Measurements from ENCODE around the gene B3GNT3. TPM values are rescaled to one million over a fixed set of nuclear protein-coding genes. Genes with fewer than 3 reads are reported as not detected.

The B3GNT3 gene
- total RNA-seq, 1 donor from 2014 or later = 0.36 TPM

- Histone ChIP-seq H2AFZ (ENCODE audit: low read depth, low read length) (no peak overlapping the region), H3K4me1 (ENCODE audit: insufficient read depth, low read length) (no peaks in the 10 kb centered on the region), H3K4me3 (ENCODE audit: insufficient read depth, low read depth, low read length) (no peak overlapping the region), H3K36me3 (ENCODE audit: insufficient read depth, low read length) (no peaks in the 10 kb centered on the region), H3K27me3 (ENCODE audit: insufficient read depth, low read length) (peaks cover 21% of the 10 kb centered on the region), H3K27ac (ENCODE audit: low read depth, low read length) (no peak overlapping the region), H4K20me1 (ENCODE audit: insufficient read depth, low read length) (no peaks in the 10 kb centered on the region), H3K9ac (ENCODE audit: low read length) (no peak overlapping the region), H3K4me2 (ENCODE audit: low read length) (no peak overlapping the region), H3K79me2 (ENCODE audit: insufficient read depth, low read length) (no peaks in the 10 kb centered on the region), H3K9me3 (ENCODE audit: insufficient read depth, low read depth, low read length) (no peaks in the 10 kb centered on the region)
- H3K9me3 Mint-ChIP-seq (ENCODE audit: unreplicated experiment) = peaks cover 2% of the 10 kb centered on the region
- no peak for FAIRE-seq
- no peak overlapping the region for H3K27ac Mint-ChIP-seq (ENCODE audit: unreplicated experiment)
- TF ChIP-seq EZH2 (IDR thresholded peaks at IDR 0.05; ENCODE audit: insufficient read depth, low read length) = no peak
- TF ChIP-seq, protein P1, sequence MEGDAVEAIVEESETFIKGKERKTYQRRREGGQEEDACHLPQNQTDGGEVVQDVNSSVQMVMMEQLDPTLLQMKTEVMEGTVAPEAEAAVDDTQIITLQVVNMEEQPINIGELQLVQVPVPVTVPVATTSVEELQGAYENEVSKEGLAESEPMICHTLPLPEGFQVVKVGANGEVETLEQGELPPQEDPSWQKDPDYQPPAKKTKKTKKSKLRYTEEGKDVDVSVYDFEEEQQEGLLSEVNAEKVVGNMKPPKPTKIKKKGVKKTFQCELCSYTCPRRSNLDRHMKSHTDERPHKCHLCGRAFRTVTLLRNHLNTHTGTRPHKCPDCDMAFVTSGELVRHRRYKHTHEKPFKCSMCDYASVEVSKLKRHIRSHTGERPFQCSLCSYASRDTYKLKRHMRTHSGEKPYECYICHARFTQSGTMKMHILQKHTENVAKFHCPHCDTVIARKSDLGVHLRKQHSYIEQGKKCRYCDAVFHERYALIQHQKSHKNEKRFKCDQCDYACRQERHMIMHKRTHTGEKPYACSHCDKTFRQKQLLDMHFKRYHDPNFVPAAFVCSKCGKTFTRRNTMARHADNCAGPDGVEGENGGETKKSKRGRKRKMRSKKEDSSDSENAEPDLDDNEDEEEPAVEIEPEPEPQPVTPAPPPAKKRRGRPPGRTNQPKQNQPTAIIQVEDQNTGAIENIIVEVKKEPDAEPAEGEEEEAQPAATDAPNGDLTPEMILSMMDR (IDR thresholded peaks at IDR 0.05; ENCODE audit: insufficient read depth, low read depth, low read length) = no peak
- H3K4me3 Mint-ChIP-seq (ENCODE audit: unreplicated experiment) = no peak overlapping the region
- H3K4me1 Mint-ChIP-seq (ENCODE audit: low read depth, unreplicated experiment) = no peaks in the 10 kb centered on the region
- H3K36me3 Mint-ChIP-seq (ENCODE audit: low read depth, unreplicated experiment) = no peaks in the 10 kb centered on the region
- H3K27me3 Mint-ChIP-seq (ENCODE audit: low read depth, unreplicated experiment) = peaks cover 23% of the 10 kb centered on the region
- DNase-seq (ENCODE audit: low read depth) = no peak
These were observed 4.7 kb upstream of the B3GNT3 start for GRCh38 chr19:17790059-17790780.

DNA sequence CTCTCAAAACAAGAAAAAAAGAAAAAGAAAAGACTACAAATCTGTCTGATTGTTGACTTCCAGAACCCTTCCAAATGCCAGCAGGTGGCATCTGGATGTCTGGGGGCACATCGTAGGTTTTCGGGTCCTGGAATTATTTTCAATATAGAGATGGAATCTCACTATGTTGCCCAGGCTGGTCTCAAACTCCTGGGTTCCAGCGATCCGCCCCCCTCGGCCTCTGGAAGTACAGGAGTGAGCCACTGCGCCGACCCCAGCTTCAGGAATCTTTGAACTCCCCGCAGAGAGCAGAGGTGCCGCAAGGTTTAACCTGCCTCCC lies 567 bp upstream of the B3GNT3 start:
- no peaks in the 10 kb centered on the region for H3K36me3 Mint-ChIP-seq (ENCODE audit: low read depth, unreplicated experiment)
- DNase-seq (ENCODE audit: low read depth) = no peak
- H3K9me3 Mint-ChIP-seq (ENCODE audit: unreplicated experiment) = no peaks in the 10 kb centered on the region
- Histone ChIP-seq H3K79me2 (ENCODE audit: insufficient read depth, low read length) (no peaks in the 10 kb centered on the region), H3K4me2 (ENCODE audit: low read length) (no peak overlapping the region), H3K36me3 (ENCODE audit: insufficient read depth, low read length) (no peaks in the 10 kb centered on the region), H3K9ac (ENCODE audit: low read length) (no peak overlapping the region), H3K4me1 (ENCODE audit: insufficient read depth, low read length) (no peaks in the 10 kb centered on the region), H3K27ac (ENCODE audit: low read depth, low read length) (no peak overlapping the region), H4K20me1 (ENCODE audit: insufficient read depth, low read length) (no peaks in the 10 kb centered on the region), H3K9me3 (ENCODE audit: insufficient read depth, low read depth, low read length) (no peaks in the 10 kb centered on the region), H3K4me3 (ENCODE audit: insufficient read depth, low read depth, low read length) (no peak overlapping the region), H2AFZ (ENCODE audit: low read depth, low read length) (no peak overlapping the region), H3K27me3 (ENCODE audit: insufficient read depth, low read length) (peaks cover 32% of the 10 kb centered on the region)
- no peak for FAIRE-seq
- TF ChIP-seq EZH2 (IDR thresholded peaks at IDR 0.05; ENCODE audit: insufficient read depth, low read length) = no peak
- TF ChIP-seq, protein P1 (IDR thresholded peaks at IDR 0.05; ENCODE audit: insufficient read depth, low read depth, low read length) = no peak
- H3K27me3 Mint-ChIP-seq (ENCODE audit: low read depth, unreplicated experiment) = peaks cover 39% of the 10 kb centered on the region
- no peak overlapping the region for H3K4me3 Mint-ChIP-seq (ENCODE audit: unreplicated experiment)
- peaks cover 2% of the 10 kb centered on the region for H3K4me1 Mint-ChIP-seq (ENCODE audit: low read depth, unreplicated experiment)
- H3K27ac Mint-ChIP-seq (ENCODE audit: unreplicated experiment) = no peak overlapping the region

DNA sequence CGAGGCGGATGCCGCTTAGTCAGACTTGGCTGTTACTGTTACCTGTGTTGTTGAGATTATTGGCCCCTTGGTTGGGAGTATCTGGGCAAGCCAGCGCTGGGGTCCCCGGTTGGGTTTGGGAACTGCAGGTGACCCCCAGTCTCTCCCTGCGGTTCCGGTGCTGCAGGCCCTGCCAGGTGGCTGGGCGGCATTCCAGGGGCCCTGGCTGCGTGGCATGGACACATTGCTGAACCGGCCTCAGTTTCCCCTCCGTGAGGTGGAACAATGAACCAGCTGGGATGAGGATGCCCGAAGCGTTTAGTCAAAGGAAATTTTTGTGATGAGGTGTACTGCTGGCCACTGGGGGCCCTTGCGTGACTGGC lies 538 bp downstream of the B3GNT3 start:
- Histone ChIP-seq H3K9me3 (ENCODE audit: insufficient read depth, low read depth, low read length) (no peaks in the 10 kb centered on the region), H3K4me3 (ENCODE audit: insufficient read depth, low read depth, low read length) (no peak overlapping the region), H3K9ac (ENCODE audit: low read length) (no peak overlapping the region), H3K27ac (ENCODE audit: low read depth, low read length) (no peak overlapping the region), H3K36me3 (ENCODE audit: insufficient read depth, low read length) (no peaks in the 10 kb centered on the region), H3K79me2 (ENCODE audit: insufficient read depth, low read length) (no peaks in the 10 kb centered on the region), H2AFZ (ENCODE audit: low read depth, low read length) (no peak overlapping the region), H3K4me2 (ENCODE audit: low read length) (no peak overlapping the region), H3K27me3 (ENCODE audit: insufficient read depth, low read length) (peaks cover 32% of the 10 kb centered on the region), H4K20me1 (ENCODE audit: insufficient read depth, low read length) (no peaks in the 10 kb centered on the region), H3K4me1 (ENCODE audit: insufficient read depth, low read length) (no peaks in the 10 kb centered on the region)
- no peak overlapping the region for H3K4me3 Mint-ChIP-seq (ENCODE audit: unreplicated experiment)
- no peaks in the 10 kb centered on the region for H3K36me3 Mint-ChIP-seq (ENCODE audit: low read depth, unreplicated experiment)
- DNase-seq (ENCODE audit: low read depth) (no peak), FAIRE-seq (no peak)
- no peaks in the 10 kb centered on the region for H3K9me3 Mint-ChIP-seq (ENCODE audit: unreplicated experiment)
- TF ChIP-seq, protein P1 (IDR thresholded peaks at IDR 0.05; ENCODE audit: insufficient read depth, low read depth, low read length) = no peak
- H3K4me1 Mint-ChIP-seq (ENCODE audit: low read depth, unreplicated experiment) = peaks cover 2% of the 10 kb centered on the region
- H3K27ac Mint-ChIP-seq (ENCODE audit: unreplicated experiment) = no peak overlapping the region
- H3K27me3 Mint-ChIP-seq (ENCODE audit: low read depth, unreplicated experiment) = peaks cover 41% of the 10 kb centered on the region

Data from astrocyte (in vitro differentiated cells and primary cell).